KMS-11 (cell line): ENCODE results near the gene PRAME.
"Not testable (repeated sequence)": the region's sequence is repeated elsewhere in the genome, so short reads cannot be mapped to it uniquely, and the experiment has no call there.

ENCODE experiments used
- H2AFZ ChIP-seq: fragments of 200-600 bp; sonication (generic); 2 replicates; pipeline ENCODE4 v1.6.1; 2016; ENCODE audit warnings: antibody characterized with exemption, mixed run types, low read depth
- H3K27ac ChIP-seq: fragments of 200-600 bp; sonication (generic); 2 replicates; pipeline ENCODE4 v1.6.1; 2016; ENCODE audit warnings: mild to moderate bottlenecking, mixed run types
- H3K27me3 ChIP-seq: fragments of 200-600 bp; sonication (generic); 2 replicates; pipeline ENCODE4 v1.6.1; 2017; ENCODE audit warnings: mild to moderate bottlenecking, low read depth, mixed run types, moderate library complexity; ENCODE audit not compliant: insufficient read depth
- H3K36me3 ChIP-seq: fragments of 200-600 bp; sonication (generic); 2 replicates; pipeline ENCODE4 v1.6.1; 2017; ENCODE audit warnings: mild to moderate bottlenecking, mixed run types; ENCODE audit not compliant: insufficient read depth
- H3K4me1 ChIP-seq: fragments of 200-600 bp; sonication (generic); 2 replicates; pipeline ENCODE4 v1.6.1; 2016; ENCODE audit warnings: mild to moderate bottlenecking, low read depth, mixed run types; ENCODE audit not compliant: poor library complexity, severe bottlenecking
- H3K4me2 ChIP-seq: fragments of 200-600 bp; sonication (generic); 2 replicates; pipeline ENCODE4 v1.7.0; 2016; ENCODE audit warnings: mild to moderate bottlenecking, mixed run types
- H3K4me3 ChIP-seq: fragments of 200-600 bp; sonication (generic); IDR thresholded peaks from 2 replicates; pipeline ENCODE4 v1.6.1; 2017; ENCODE audit warnings: low read depth, low read length, mixed read lengths; ENCODE audit not compliant: insufficient read depth
- H3K79me2 ChIP-seq: fragments of 200-600 bp; sonication (generic); 2 replicates; pipeline ENCODE4 v1.6.1; 2016; ENCODE audit warnings: low read depth, mixed run types; ENCODE audit not compliant: insufficient read depth
- H3K9ac ChIP-seq: fragments of 200-600 bp; sonication (generic); 2 replicates; pipeline ENCODE4 v1.6.1; 2016; ENCODE audit warnings: mild to moderate bottlenecking, mixed run types
- H4K20me1 ChIP-seq: fragments of 200-600 bp; sonication (generic); 2 replicates; pipeline ENCODE4 v1.6.1; 2016; ENCODE audit warnings: mild to moderate bottlenecking, mixed run types; ENCODE audit not compliant: insufficient read depth
- TF ChIP-seq, protein P1 (sequence below): fragments of 200-600 bp; sonication (generic); conservative IDR thresholded peaks from 2 replicates; pipeline ENCODE4 v1.6.1; 2017; ENCODE audit warnings: low read depth, mild to moderate bottlenecking, antibody characterized with exemption, low read length, moderate library complexity, mixed read lengths

Gene PRAME

DNA sequence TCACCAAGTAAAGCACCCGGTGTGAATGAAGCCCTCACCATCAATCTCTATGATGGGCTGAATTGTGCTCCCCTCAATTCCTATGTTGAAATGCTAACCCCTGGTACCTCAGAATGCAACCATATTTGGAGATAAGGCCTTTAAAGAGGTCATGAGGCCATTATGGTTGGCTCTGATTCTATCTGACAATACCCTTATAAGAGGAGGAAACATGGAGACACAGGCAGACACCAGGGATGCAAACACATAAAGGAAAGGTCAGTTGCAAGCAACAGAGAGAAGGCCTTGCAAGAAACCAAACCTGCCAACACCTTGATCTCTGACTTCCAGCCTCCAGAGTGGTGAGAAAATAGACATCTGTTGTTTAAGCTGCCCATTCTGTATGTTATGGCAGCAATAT lies 25.6 kb downstream of the PRAME start:
- H3K4me2 ChIP-seq = no peak overlapping the region
- H3K4me3 ChIP-seq = no peak overlapping the region
- TF ChIP-seq, protein P1, sequence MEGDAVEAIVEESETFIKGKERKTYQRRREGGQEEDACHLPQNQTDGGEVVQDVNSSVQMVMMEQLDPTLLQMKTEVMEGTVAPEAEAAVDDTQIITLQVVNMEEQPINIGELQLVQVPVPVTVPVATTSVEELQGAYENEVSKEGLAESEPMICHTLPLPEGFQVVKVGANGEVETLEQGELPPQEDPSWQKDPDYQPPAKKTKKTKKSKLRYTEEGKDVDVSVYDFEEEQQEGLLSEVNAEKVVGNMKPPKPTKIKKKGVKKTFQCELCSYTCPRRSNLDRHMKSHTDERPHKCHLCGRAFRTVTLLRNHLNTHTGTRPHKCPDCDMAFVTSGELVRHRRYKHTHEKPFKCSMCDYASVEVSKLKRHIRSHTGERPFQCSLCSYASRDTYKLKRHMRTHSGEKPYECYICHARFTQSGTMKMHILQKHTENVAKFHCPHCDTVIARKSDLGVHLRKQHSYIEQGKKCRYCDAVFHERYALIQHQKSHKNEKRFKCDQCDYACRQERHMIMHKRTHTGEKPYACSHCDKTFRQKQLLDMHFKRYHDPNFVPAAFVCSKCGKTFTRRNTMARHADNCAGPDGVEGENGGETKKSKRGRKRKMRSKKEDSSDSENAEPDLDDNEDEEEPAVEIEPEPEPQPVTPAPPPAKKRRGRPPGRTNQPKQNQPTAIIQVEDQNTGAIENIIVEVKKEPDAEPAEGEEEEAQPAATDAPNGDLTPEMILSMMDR = no peak
- H4K20me1 ChIP-seq = no peaks in the 10 kb centered on the region
- H3K27ac ChIP-seq = no peak overlapping the region
- no peaks in the 10 kb centered on the region for H3K27me3 ChIP-seq
- H2AFZ ChIP-seq = no peak overlapping the region
- H3K79me2 ChIP-seq = no peaks in the 10 kb centered on the region
- H3K4me1 ChIP-seq = no peaks in the 10 kb centered on the region
- no peak overlapping the region for H3K9ac ChIP-seq
- no peaks in the 10 kb centered on the region for H3K36me3 ChIP-seq

DNA sequence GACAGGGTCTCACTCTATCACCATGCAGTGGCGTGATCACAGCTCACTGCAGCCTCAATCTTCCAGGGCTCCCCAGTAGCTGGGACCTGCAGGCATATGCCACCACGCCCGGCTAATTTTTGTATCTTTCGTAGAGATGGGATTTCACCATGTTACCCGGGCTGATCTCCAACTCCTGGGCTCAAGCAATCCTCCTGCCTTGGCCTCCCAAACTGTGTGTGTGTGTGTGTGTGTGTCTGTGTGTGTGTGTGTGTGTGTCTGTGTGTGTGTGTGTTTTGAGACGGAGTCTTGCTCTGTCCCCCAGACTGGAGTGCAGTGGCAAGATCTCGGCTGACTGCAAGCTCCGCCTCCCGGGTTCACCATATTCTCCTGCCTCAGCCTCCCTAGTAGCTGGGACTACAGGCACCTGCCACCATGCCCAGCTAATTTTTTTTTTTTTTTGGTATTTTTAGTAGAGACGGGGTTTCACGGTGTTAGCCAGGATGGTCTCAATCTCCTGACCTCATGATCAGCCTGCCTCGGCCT lies 26.5 kb downstream of the PRAME start:
- not testable (repeated sequence) for H3K36me3 ChIP-seq, H3K4me3 ChIP-seq, H2AFZ ChIP-seq, H3K27ac ChIP-seq, H3K27me3 ChIP-seq, H3K79me2 ChIP-seq, H3K9ac ChIP-seq, H3K4me2 ChIP-seq, H4K20me1 ChIP-seq, H3K4me1 ChIP-seq

DNA sequence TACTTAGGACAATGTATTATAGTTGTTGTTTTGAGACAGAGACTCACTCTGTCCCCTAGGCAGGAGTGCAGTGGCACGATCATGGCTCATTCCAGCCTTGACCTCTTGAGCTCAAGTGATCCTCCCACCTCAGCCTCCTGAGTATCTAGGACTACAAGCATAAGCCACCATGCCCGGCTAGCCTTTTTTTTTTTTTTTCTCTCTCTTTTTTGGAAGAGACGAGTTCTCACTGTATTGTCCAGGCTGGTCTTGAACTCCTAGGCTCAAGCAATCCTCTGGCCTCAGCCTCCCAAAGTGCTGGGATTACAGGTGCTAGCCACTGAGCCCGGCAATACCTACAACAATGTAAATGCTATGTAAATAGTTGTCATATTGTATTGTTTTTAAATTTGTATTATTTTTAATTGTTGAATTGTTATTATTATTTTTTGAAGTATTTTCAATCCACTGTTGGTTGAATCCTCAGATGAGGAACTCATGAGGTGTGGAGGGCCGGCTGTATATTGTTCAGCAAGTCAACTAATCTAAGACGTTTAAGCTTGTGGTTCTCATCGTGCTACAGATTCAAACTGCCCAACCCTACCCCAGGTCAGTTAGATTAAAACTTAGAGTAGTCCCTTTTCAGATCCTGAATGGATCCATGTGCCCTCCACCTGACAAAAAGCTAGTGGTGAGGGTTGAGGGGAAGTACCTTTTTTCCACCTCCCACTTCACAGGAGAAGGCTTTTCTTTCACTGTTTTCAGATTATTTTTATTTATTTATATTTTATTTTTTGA lies 27.1 kb downstream of the PRAME start:
- Histone ChIP-seq H3K79me2 (no peaks in the 10 kb centered on the region), H3K4me1 (no peaks in the 10 kb centered on the region), H3K4me3 (no peak overlapping the region), H4K20me1 (no peaks in the 10 kb centered on the region), H3K36me3 (no peaks in the 10 kb centered on the region), H2AFZ (no peak overlapping the region), H3K27me3 (no peaks in the 10 kb centered on the region), H3K27ac (no peak overlapping the region), H3K4me2 (no peak overlapping the region), H3K9ac (no peak overlapping the region)
- TF ChIP-seq, protein P1 = no peak

DNA sequence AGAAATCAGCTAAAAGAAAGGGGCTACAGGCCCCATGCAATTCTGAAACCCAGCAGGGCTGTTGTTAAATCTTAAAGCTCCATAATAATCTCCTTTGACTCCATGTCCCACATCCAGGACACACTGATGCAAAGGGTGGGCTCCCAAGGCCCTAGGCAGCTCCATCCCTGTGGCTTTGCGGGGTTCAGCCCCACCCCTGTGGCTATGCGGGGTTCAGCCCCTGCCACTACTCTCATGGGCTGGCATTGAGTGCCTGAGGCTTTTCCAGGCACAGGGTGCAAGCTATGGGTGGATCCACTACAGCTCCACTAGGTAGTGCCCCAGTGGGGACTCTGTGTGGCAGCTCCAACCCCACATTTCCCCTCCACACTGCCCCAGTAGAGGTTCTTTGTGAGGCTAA lies 30.3 kb downstream of the PRAME start:
- no peaks in the 10 kb centered on the region for H4K20me1 ChIP-seq
- H3K27me3 ChIP-seq = no peaks in the 10 kb centered on the region
- H3K36me3 ChIP-seq = no peaks in the 10 kb centered on the region
- H3K4me1 ChIP-seq = no peaks in the 10 kb centered on the region
- no peak overlapping the region for H3K9ac ChIP-seq
- no peak overlapping the region for H3K4me3 ChIP-seq
- TF ChIP-seq, protein P1 = no peak
- H3K79me2 ChIP-seq = no peaks in the 10 kb centered on the region
- H2AFZ ChIP-seq = no peak overlapping the region; the same call in 1 of the 2 replicates
- H3K4me2 ChIP-seq = no peak overlapping the region
- no peak overlapping the region for H3K27ac ChIP-seq

DNA sequence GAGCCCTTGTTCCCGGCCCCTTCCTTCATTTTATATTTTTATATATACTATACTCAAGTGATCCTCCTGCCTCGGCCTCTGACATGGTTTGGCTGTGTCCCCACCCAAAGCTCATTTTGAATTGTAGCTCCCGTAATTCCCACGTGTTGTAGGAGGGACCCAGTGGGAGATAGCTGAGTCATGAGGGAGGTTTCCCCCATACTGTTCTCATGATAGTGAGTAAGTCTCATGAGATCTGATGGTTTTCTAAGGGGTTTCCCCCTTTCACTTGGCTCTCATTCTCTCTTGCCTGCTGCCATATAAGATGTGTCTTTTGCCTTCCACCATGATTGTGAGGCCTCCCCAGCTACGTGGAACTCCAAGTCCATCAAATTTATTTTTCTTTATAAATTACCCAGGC lies 31.8 kb downstream of the PRAME start:
- TF ChIP-seq, protein P1 = no peak

More for the DNA sequence above, 31.8 kb downstream of the PRAME start:
- Histone ChIP-seq H3K36me3 (no peaks in the 10 kb centered on the region), H3K79me2 (no peaks in the 10 kb centered on the region), H3K4me2 (no peak overlapping the region), H3K27ac (no peak overlapping the region), H4K20me1 (no peaks in the 10 kb centered on the region), H3K27me3 (no peaks in the 10 kb centered on the region), H3K4me3 (no peak overlapping the region), H3K9ac (no peak overlapping the region), H3K4me1 (no peaks in the 10 kb centered on the region), H2AFZ (no peak overlapping the region)
